SJSA1 (cell line): ENCODE results near the gene TM9SF3. TPM values are rescaled to one million over a fixed set of nuclear protein-coding genes. Genes with fewer than 3 reads are reported as not detected.

Experiments used
- DNase-seq, 2 experiments: peaks; one replicate each; pipeline ENCODE4 v3.0.0-alpha.2; 2015 to 2020; ENCODE audit warnings: low spot score in 2 of 2, low read depth in 1 of 2
- H3K27ac ChIP-seq: fragments of 250-450 bp; sonication (Bioruptor Pico); 2 replicates; pipeline ENCODE4 v1.5.1; 2020; ENCODE audit warnings: mild to moderate bottlenecking, moderate library complexity
- H3K27me3 ChIP-seq: fragments of 250-450 bp; sonication (Bioruptor Pico); replicated peaks from 2 replicates; pipeline ENCODE4 v1.5.1; 2020; ENCODE audit warnings: mild to moderate bottlenecking, moderate library complexity
- H3K36me3 ChIP-seq: fragments of 250-450 bp; sonication (Bioruptor Pico); 2 replicates; pipeline ENCODE4 v1.5.1; 2020; ENCODE audit warnings: mild to moderate bottlenecking
- H3K4me1 ChIP-seq: fragments of 250-450 bp; sonication (Bioruptor Pico); replicated peaks from 2 replicates; pipeline ENCODE4 v1.6.1; 2021; ENCODE audit warnings: mild to moderate bottlenecking
- H3K4me3 ChIP-seq: fragments of 250-450 bp; sonication (Bioruptor Pico); 2 replicates; pipeline ENCODE4 v1.5.1; 2020; ENCODE audit warnings: mild to moderate bottlenecking
- H3K9me3 ChIP-seq: fragments of 250-450 bp; sonication (Bioruptor Pico); replicated peaks from 2 replicates; pipeline ENCODE4 v1.5.1; 2020; ENCODE audit warnings: mild to moderate bottlenecking
- total RNA-seq: library from RNA; depleted of rRNA; stranded (reverse); fragments of >200 nt; shearing (Covaris generic); gene quantifications from 2 replicates; pipeline ENCODE4 v1.2.3, GENCODE V29; 2014

Gene TM9SF3
- total RNA-seq, 1 experiment from 2014 or later = 119 TPM

- Histone ChIP-seq H3K27me3 (0 out of 2 replicates have a peak, but pooled peaks cover 3% of the 10 kb centered on the region), H3K27ac (no peak overlapping the region), H3K36me3 (no peaks in the 10 kb centered on the region), H3K9me3 (no peaks in the 10 kb centered on the region), H3K4me3 (no peak overlapping the region), H3K4me1 (peaks cover 5% of the 10 kb centered on the region)
- DNase-seq = no peak
Measured at GRCh38 chr10:96502561-96503282, 84.1 kb downstream of the TM9SF3 start.

GRCh38 chr10:96501985-96502384 is 84.8 kb downstream of the TM9SF3 start:
- DNase-seq = peak in 1 of 2 experiments; percentile 33

GRCh38 chr10:96500519-96500918 is 86.3 kb downstream of the TM9SF3 start:
- Histone ChIP-seq H3K36me3 (no peaks in the 10 kb centered on the region), H3K27ac (no peak overlapping the region), H3K27me3 (0 out of 2 replicates have a peak, but pooled peaks cover 3% of the 10 kb centered on the region), H3K4me3 (no peak overlapping the region), H3K9me3 (no peaks in the 10 kb centered on the region), H3K4me1 (peaks cover 5% of the 10 kb centered on the region)
- no peak for DNase-seq

More at GRCh38 chr10:96501985-96502384, 84.8 kb downstream of the TM9SF3 start:
- H3K4me1 ChIP-seq = peaks cover 5% of the 10 kb centered on the region
- no peak overlapping the region for H3K27ac ChIP-seq
- no peak overlapping the region for H3K4me3 ChIP-seq
- no peaks in the 10 kb centered on the region for H3K36me3 ChIP-seq
- no peaks in the 10 kb centered on the region for H3K9me3 ChIP-seq
- 0 out of 2 replicates have a peak, but pooled peaks cover 3% of the 10 kb centered on the region for H3K27me3 ChIP-seq

GRCh38 chr10:96500050-96500449 is 86.8 kb downstream of the TM9SF3 start:
- Histone ChIP-seq H3K4me1 (peaks cover 5% of the 10 kb centered on the region), H3K27me3 (0 out of 2 replicates have a peak, but pooled peaks cover under 1% of the 10 kb centered on the region), H3K9me3 (no peaks in the 10 kb centered on the region), H3K4me3 (no peak overlapping the region), H3K27ac (no peak overlapping the region), H3K36me3 (no peaks in the 10 kb centered on the region)
- no peak for DNase-seq

DNA sequence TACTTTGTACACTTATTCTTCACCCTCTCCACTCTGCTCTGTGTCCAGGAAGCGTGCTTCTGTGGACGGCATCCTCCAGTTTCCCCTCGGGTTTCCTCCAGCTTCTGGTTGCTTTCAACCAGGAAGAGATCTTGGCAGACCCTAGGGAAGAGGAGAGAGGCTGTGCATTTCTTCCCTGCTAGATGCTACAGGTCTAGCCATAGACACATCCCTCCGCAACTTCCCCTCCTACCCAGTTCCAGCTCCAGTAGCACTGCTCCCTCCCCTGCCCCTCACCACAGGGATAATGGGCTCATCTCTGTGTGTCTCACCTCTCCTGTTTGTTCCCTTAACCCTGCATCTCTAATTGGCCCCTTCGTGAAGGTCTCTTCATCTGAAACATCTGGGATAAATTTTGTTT is 89.4 kb downstream of the TM9SF3 start:
- H3K4me3 ChIP-seq = no peak overlapping the region
- no peak for DNase-seq
- no peaks in the 10 kb centered on the region for H3K9me3 ChIP-seq
- H3K27ac ChIP-seq = no peak overlapping the region
- no peaks in the 10 kb centered on the region; the same call in 1 of the 2 replicates for H3K27me3 ChIP-seq
- H3K4me1 ChIP-seq = peaks cover 5% of the 10 kb centered on the region
- no peaks in the 10 kb centered on the region for H3K36me3 ChIP-seq

GRCh38 chr10:96496281-96496925 is 90.4 kb downstream of the TM9SF3 start:
- no peaks in the 10 kb centered on the region for H3K9me3 ChIP-seq
- no peaks in the 10 kb centered on the region for H3K36me3 ChIP-seq
- no peak overlapping the region for H3K4me3 ChIP-seq
- H3K4me1 ChIP-seq = peaks cover under 1% of the 10 kb centered on the region
- no peak overlapping the region for H3K27ac ChIP-seq
- DNase-seq = no peak
- H3K27me3 ChIP-seq = no peaks in the 10 kb centered on the region; the same call in 1 of the 2 replicates

DNA sequence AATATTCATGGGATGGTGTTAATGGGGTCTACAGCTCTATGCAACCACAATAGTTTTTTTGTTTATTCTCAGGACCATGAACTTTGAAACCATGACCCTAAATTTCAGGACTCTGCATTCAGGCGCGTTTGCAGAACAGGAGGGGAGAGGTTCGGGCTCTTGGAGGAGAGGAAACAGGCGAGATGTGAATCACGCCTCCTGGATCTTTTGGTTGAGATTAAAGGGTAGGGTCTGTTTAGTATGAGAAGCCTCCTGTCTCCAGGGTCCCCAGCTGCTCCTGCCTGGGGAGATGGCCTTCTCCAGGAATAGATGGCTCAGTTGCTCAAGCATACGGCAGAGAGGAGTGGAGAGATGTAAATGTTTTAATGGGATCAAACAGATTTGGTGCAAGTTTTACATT is 91.3 kb downstream of the TM9SF3 start:
- no peak for DNase-seq
- Histone ChIP-seq H3K4me1 (no peaks in the 10 kb centered on the region), H3K27me3 (peaks cover 3% of the 10 kb centered on the region; the same call in 1 of the 2 replicates), H3K36me3 (no peaks in the 10 kb centered on the region), H3K4me3 (no peak overlapping the region), H3K27ac (no peak overlapping the region), H3K9me3 (no peaks in the 10 kb centered on the region)

DNA sequence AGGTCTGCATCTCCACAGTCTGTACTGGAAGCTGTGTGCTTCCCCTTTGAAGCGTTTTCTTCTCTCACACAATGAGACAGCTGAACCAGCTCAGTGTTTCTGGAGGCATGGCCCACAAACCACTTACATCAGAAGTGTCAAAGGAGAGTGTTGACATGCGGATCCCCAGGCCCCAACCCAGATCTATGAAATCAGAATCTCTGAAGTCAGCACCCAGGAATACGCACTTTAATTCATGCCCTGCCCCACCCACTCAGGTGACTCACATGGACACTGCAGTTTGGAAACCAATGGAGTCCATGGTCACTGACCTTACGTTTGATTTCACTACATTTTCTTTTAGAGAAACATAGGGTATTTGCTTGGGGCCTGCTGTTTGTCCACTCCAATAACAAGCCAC is 92.1 kb downstream of the TM9SF3 start:
- Histone ChIP-seq H3K27ac (no peak overlapping the region), H3K36me3 (no peaks in the 10 kb centered on the region), H3K4me3 (no peak overlapping the region), H3K9me3 (no peaks in the 10 kb centered on the region), H3K27me3 (peaks cover 7% of the 10 kb centered on the region; the same call in 1 of the 2 replicates), H3K4me1 (no peaks in the 10 kb centered on the region)
- DNase-seq = no peak

- no peak for DNase-seq
- no peaks in the 10 kb centered on the region for H3K4me1 ChIP-seq
- no peaks in the 10 kb centered on the region for H3K9me3 ChIP-seq
- no peaks in the 10 kb centered on the region for H3K36me3 ChIP-seq
- peaks cover 10% of the 10 kb centered on the region; the same call in 1 of the 2 replicates for H3K27me3 ChIP-seq
- H3K27ac ChIP-seq = no peak overlapping the region
- no peak overlapping the region for H3K4me3 ChIP-seq
Measured at GRCh38 chr10:96493871-96494525, 92.8 kb downstream of the TM9SF3 start.

- no peaks in the 10 kb centered on the region for H3K9me3 ChIP-seq
- H3K4me1 ChIP-seq = no peaks in the 10 kb centered on the region
- no peak overlapping the region for H3K27ac ChIP-seq
- no peak overlapping the region for H3K4me3 ChIP-seq
- H3K36me3 ChIP-seq = no peaks in the 10 kb centered on the region
- peaks cover 10% of the 10 kb centered on the region; the same call in 1 of the 2 replicates for H3K27me3 ChIP-seq
- DNase-seq = no peak
Measured at GRCh38 chr10:96493254-96493653, 93.6 kb downstream of the TM9SF3 start.

- no peak overlapping the region for H3K27ac ChIP-seq
- H3K36me3 ChIP-seq = no peaks in the 10 kb centered on the region
- no peak for DNase-seq
- H3K4me3 ChIP-seq = no peak overlapping the region
- H3K4me1 ChIP-seq = no peaks in the 10 kb centered on the region
- H3K27me3 ChIP-seq = peaks cover 12% of the 10 kb centered on the region
- H3K9me3 ChIP-seq = no peaks in the 10 kb centered on the region
Measured at GRCh38 chr10:96491303-96491702, 95.5 kb downstream of the TM9SF3 start.

DNA sequence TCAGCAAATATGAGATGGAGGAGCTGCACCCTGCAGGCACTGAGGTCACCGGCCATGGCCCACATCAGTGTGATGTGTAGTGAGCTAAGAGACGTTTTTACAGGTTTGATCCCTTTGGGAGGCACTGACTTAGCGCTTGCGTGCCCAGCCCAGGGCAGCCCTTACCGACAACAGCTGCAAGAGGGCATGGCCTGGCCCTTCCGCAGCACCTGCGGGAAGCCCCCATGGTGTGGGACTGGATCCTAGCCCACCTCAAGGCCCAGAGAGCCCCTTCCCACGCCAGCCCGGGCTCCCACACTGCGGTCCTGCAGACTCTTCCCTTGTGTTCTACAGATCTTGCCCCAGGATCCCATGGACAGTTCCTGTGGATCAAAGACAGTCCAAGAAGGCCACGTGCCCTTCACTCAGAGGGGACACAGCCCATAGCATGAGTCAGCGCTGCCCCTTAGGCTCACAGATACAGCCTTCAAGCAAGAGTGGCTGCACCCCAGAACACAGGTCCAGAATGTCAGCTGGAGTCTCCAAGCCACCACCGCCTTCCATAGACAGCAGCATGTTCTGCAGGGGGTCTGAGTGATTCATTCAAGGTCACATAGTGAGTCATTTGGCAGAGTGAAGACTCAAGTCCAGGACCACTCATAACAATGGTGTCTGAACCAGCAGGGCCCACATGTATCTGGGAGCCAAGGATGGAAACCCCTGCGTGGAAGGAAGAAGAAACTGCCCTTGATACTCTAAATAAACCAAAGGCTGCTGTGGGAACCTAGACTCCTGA is 98.5 kb downstream of the TM9SF3 start:
- H3K9me3 ChIP-seq = no peaks in the 10 kb centered on the region
- no peak overlapping the region for H3K27ac ChIP-seq
- no peak overlapping the region for H3K4me3 ChIP-seq
- peaks cover 24% of the 10 kb centered on the region for H3K27me3 ChIP-seq
- no peak for DNase-seq
- no peaks in the 10 kb centered on the region for H3K4me1 ChIP-seq
- no peaks in the 10 kb centered on the region for H3K36me3 ChIP-seq

GRCh38 chr10:96482815-96483588 is 103.8 kb downstream of the TM9SF3 start:
- no peak for DNase-seq
- Histone ChIP-seq H3K36me3 (no peaks in the 10 kb centered on the region), H3K4me3 (no peak overlapping the region), H3K27ac (no peak overlapping the region), H3K27me3 (peaks cover 32% of the 10 kb centered on the region), H3K9me3 (0 out of 2 replicates have a peak, but pooled peaks cover under 1% of the 10 kb centered on the region), H3K4me1 (peaks cover 7% of the 10 kb centered on the region)
